ENCODE measurements around the gene SPAG9. TPM values are rescaled to one million over a fixed set of nuclear protein-coding genes. Genes with fewer than 3 reads are reported as not detected.

The SPAG9 gene
- total RNA-seq, 1 donor from 2014 or later = 108 TPM

- no peaks in the 10 kb centered on the region for H3K4me1 ChIP-seq
- ATAC-seq (no peak), DNase-seq (no peak)
- H3K27ac ChIP-seq = no peak overlapping the region
- H3K27me3 ChIP-seq (ENCODE audit: low read depth) = no peaks in the 10 kb centered on the region
- intact Hi-C loops (cut with DNase I) = no loop called here
- no peak for TF ChIP-seq CTCF (IDR thresholded peaks at IDR 0.05)
- H3K9me3 ChIP-seq = no peaks in the 10 kb centered on the region
- H3K4me3 ChIP-seq = no peak overlapping the region
- peaks cover 88% of the 10 kb centered on the region for H3K36me3 ChIP-seq
Observed at GRCh38 chr17:51016099-51016498, 104.6 kb downstream of the SPAG9 start.

GRCh38 chr17:51015145-51015558 lies 105.5 kb downstream of the SPAG9 start:
- ATAC-seq (no peak), DNase-seq (no peak)
- peak overlapping the region; percentile 34 for H3K27ac ChIP-seq
- H3K4me1 ChIP-seq = no peaks in the 10 kb centered on the region
- no peaks in the 10 kb centered on the region for H3K27me3 ChIP-seq (ENCODE audit: low read depth)
- H3K36me3 ChIP-seq = peaks cover 85% of the 10 kb centered on the region
- H3K4me3 ChIP-seq = no peak overlapping the region
- no peaks in the 10 kb centered on the region for H3K9me3 ChIP-seq
- intact Hi-C loops (cut with DNase I) = no loop called here
- TF ChIP-seq CTCF (IDR thresholded peaks at IDR 0.05) = no peak

GRCh38 chr17:51014129-51014528 lies 106.5 kb downstream of the SPAG9 start:
- TF ChIP-seq CTCF (IDR thresholded peaks at IDR 0.05) = no peak
- DNase-seq = no peak
- intact Hi-C loops (cut with DNase I) = no loop called here
- Histone ChIP-seq H3K36me3 (peaks cover 75% of the 10 kb centered on the region), H3K4me3 (no peak overlapping the region), H3K27me3 (ENCODE audit: low read depth) (no peaks in the 10 kb centered on the region), H3K4me1 (no peaks in the 10 kb centered on the region), H3K27ac (no peak overlapping the region), H3K9me3 (no peaks in the 10 kb centered on the region)
- no peak for ATAC-seq

GRCh38 chr17:51013322-51013721 lies 107.3 kb downstream of the SPAG9 start:
- TF ChIP-seq CTCF (IDR thresholded peaks at IDR 0.05) = no peak
- ATAC-seq = no peak
- intact Hi-C loops (cut with DNase I) = no loop called here
- no peak for DNase-seq
- Histone ChIP-seq H3K27me3 (ENCODE audit: low read depth) (no peaks in the 10 kb centered on the region), H3K4me1 (no peaks in the 10 kb centered on the region), H3K27ac (no peak overlapping the region), H3K36me3 (peaks cover 67% of the 10 kb centered on the region), H3K4me3 (no peak overlapping the region), H3K9me3 (no peaks in the 10 kb centered on the region)

GRCh38 chr17:51012538-51012937 lies 108.1 kb downstream of the SPAG9 start:
- H3K9me3 ChIP-seq = no peaks in the 10 kb centered on the region
- ATAC-seq (no peak), DNase-seq (no peak)
- no peak overlapping the region for H3K4me3 ChIP-seq
- H3K27me3 ChIP-seq (ENCODE audit: low read depth) = no peaks in the 10 kb centered on the region
- TF ChIP-seq CTCF (IDR thresholded peaks at IDR 0.05) = no peak
- H3K4me1 ChIP-seq = no peaks in the 10 kb centered on the region
- intact Hi-C loops (cut with DNase I) = no loop called here
- H3K36me3 ChIP-seq = peaks cover 60% of the 10 kb centered on the region
- H3K27ac ChIP-seq = no peak overlapping the region

GRCh38 chr17:51010173-51010675 lies 110.4 kb downstream of the SPAG9 start:
- Histone ChIP-seq H3K27me3 (ENCODE audit: low read depth) (no peaks in the 10 kb centered on the region), H3K9me3 (no peaks in the 10 kb centered on the region), H3K4me3 (no peak overlapping the region), H3K36me3 (peaks cover 65% of the 10 kb centered on the region), H3K27ac (no peak overlapping the region), H3K4me1 (no peaks in the 10 kb centered on the region)
- no peak for TF ChIP-seq CTCF (IDR thresholded peaks at IDR 0.05)
- DNase-seq = no peak
- intact Hi-C loops (cut with DNase I) = no loop called here
- ATAC-seq = no peak
